A673 (cell line): ENCODE results near the gene MRFAP1L1. TPM values are rescaled to one million over a fixed set of nuclear protein-coding genes. Genes with fewer than 3 reads are reported as not detected.

Source experiments
- BruUV-seq: library from RNA; stranded (reverse); fragments of 400-500 nt; replicated peaks from 2 replicates; lab custom pipeline; 2021; lab: Mats Ljungman, UMichigan
- CTCF ChIA-PET: fragments of 300-600 bp; sonication (Branson Sonifier 250); formaldehyde crosslinking; loops from one replicate; lab custom pipeline; 2022; ENCODE audit warnings: antibody characterized with exemption; lab: Charles Lee
- POLR2A ChIA-PET: fragments of 300-600 bp; sonication (Branson Sonifier 250); formaldehyde crosslinking; loops from one replicate; lab custom pipeline; 2022; ENCODE audit warnings: antibody characterized with exemption; ENCODE audit not compliant: low non-redundant PET; lab: Charles Lee
- DNase-seq: peaks from one replicate; pipeline ENCODE4 v3.0.0-alpha.2; 2015; ENCODE audit warnings: low spot score
- H3K27ac ChIP-seq: fragments of 200-600 bp; sonication (generic); 2 replicates; pipeline ENCODE4 v1.5.1; 2016; ENCODE audit warnings: mixed run types, low read depth, mild to moderate bottlenecking, mixed read lengths, antibody characterized with exemption, low read length; ENCODE audit not compliant: poor library complexity, severe bottlenecking
- H3K27me3 ChIP-seq: fragments of 200-600 bp; sonication (generic); replicated peaks from 2 replicates; pipeline ENCODE4 v1.6.1; 2017; ENCODE audit warnings: mixed run types, low read depth, mild to moderate bottlenecking, mixed read lengths, antibody characterized with exemption, low read length; ENCODE audit not compliant: insufficient read depth, poor library complexity
- H3K36me3 ChIP-seq: fragments of 200-600 bp; sonication (generic); 2 replicates; pipeline ENCODE4 v1.6.1; 2016; ENCODE audit warnings: mixed run types, mild to moderate bottlenecking, mixed read lengths, antibody characterized with exemption, low read length; ENCODE audit not compliant: insufficient read depth, poor library complexity, severe bottlenecking
- H3K4me1 ChIP-seq: fragments of 200-600 bp; sonication (generic); 2 replicates; pipeline ENCODE4 v1.6.1; 2017; ENCODE audit warnings: mixed run types, mild to moderate bottlenecking, mixed read lengths, antibody characterized with exemption, low read length; ENCODE audit not compliant: insufficient read depth, poor library complexity, severe bottlenecking
- H3K4me3 ChIP-seq: fragments of 200-600 bp; sonication (generic); 2 replicates; pipeline ENCODE4 v1.5.1; 2016; ENCODE audit warnings: low read depth, mixed run types, mild to moderate bottlenecking, mixed read lengths, low read length; ENCODE audit not compliant: poor library complexity, severe bottlenecking
- H3K9me3 ChIP-seq: fragments of 200-600 bp; sonication (generic); 2 replicates; pipeline ENCODE4 v1.6.1; 2016; ENCODE audit warnings: mixed run types, low read depth, mild to moderate bottlenecking, mixed read lengths, antibody characterized with exemption, low read length; ENCODE audit not compliant: poor library complexity, severe bottlenecking
- CTCF ChIP-seq: fragments of 300-800, 200-600 bp; sonication (generic); conservative IDR thresholded peaks from 2 replicates; pipeline ENCODE4 v1.5.1; 2017; ENCODE audit warnings: low read depth, mild to moderate bottlenecking, antibody characterized with exemption, low read length, moderate library complexity, mixed read lengths
- EZH2 ChIP-seq: fragments of 200-600 bp; sonication (generic); IDR thresholded peaks from 2 replicates; pipeline ENCODE4 v1.6.1; 2017; ENCODE audit warnings: borderline replicate concordance, low read depth, mild to moderate bottlenecking, mixed read lengths, antibody characterized with exemption, low read length; ENCODE audit not compliant: poor library complexity, severe bottlenecking
- intact Hi-C: fragments of 100-400 bp; cut with micrococcal nuclease; formaldehyde crosslinking; loops from one replicate; pipeline ENCODE4 v1.10.0; 2022; ENCODE audit not compliant: unreplicated experiment
- total RNA-seq: library from RNA; stranded (reverse); gene quantifications from 2 replicates; pipeline ENCODE4 v1.2.3, GENCODE V29; 2021

MRFAP1L1 gene
- total RNA-seq, 1 experiment from 2014 or later = 61.0 TPM

- ChIA-PET POLR2A (interaction anchor here (0.6 kb wide), 1 partner anchor 345 kb away, joined by 4 read pairs; no protein-coding TSS in a partner anchor), CTCF (no interaction called here)
- Histone ChIP-seq H3K36me3 (peaks cover 3% of the 10 kb centered on the region), H3K27ac (no peak overlapping the region), H3K4me1 (no peaks in the 10 kb centered on the region), H3K4me3 (no peak overlapping the region), H3K9me3 (no peaks in the 10 kb centered on the region), H3K27me3 (no peaks in the 10 kb centered on the region)
- intact Hi-C loops = no loop called here
- no peak for DNase-seq
- TF ChIP-seq CTCF = no peak
- no peak for TF ChIP-seq EZH2
- BruUV-seq = no TSS peak
These were observed 9.8 kb downstream of the MRFAP1L1 start for GRCh38 chr4:6699903-6700302.

- Histone ChIP-seq H3K4me1 (no peaks in the 10 kb centered on the region), H3K36me3 (peaks cover 3% of the 10 kb centered on the region), H3K9me3 (no peaks in the 10 kb centered on the region), H3K4me3 (no peak overlapping the region), H3K27me3 (no peaks in the 10 kb centered on the region), H3K27ac (no peak overlapping the region)
- BruUV-seq = no TSS peak
- ChIA-PET POLR2A (no interaction called here), CTCF (no interaction called here)
- no peak for TF ChIP-seq EZH2
- DNase-seq = no peak
- intact Hi-C loops = no loop called here
These were observed 10.3 kb downstream of the MRFAP1L1 start for GRCh38 chr4:6699388-6699787.

- Histone ChIP-seq H3K36me3 (peaks cover 3% of the 10 kb centered on the region), H3K27ac (no peak overlapping the region), H3K4me3 (no peak overlapping the region), H3K27me3 (no peaks in the 10 kb centered on the region), H3K9me3 (no peaks in the 10 kb centered on the region), H3K4me1 (no peaks in the 10 kb centered on the region)
- no peak for TF ChIP-seq EZH2
- no peak for DNase-seq
- CTCF ChIA-PET = no interaction called here
- intact Hi-C loops = no loop called here
- no TSS peak for BruUV-seq
- POLR2A ChIA-PET = no interaction called here
These were observed 12.5 kb downstream of the MRFAP1L1 start for GRCh38 chr4:6697131-6697530.

GRCh38 chr4:6696611-6697010 is 13.1 kb downstream of the MRFAP1L1 start:
- TF ChIP-seq EZH2 = no peak
- no peak for TF ChIP-seq CTCF
- Histone ChIP-seq H3K27ac (no peak overlapping the region), H3K36me3 (no peaks in the 10 kb centered on the region), H3K27me3 (no peaks in the 10 kb centered on the region), H3K9me3 (no peaks in the 10 kb centered on the region), H3K4me1 (no peaks in the 10 kb centered on the region), H3K4me3 (no peak overlapping the region)
- ChIA-PET CTCF (no interaction called here), POLR2A (no interaction called here)
- intact Hi-C loops = no loop called here
- DNase-seq = no peak
- BruUV-seq = no TSS peak
